Ectodermal cell (in vitro differentiated cells): ENCODE data around the gene SQSTM1.

ENCODE experiments used
- H3K27ac ChIP-seq: 2 replicates; pipeline ENCODE4 v1.7.0; 2013; ENCODE audit warnings: mild to moderate bottlenecking, low read depth, low read length; ENCODE audit not compliant: insufficient read depth, poor library complexity, severe bottlenecking
- H3K27me3 ChIP-seq: 2 replicates; pipeline ENCODE4 v1.7.0; 2013; ENCODE audit warnings: mild to moderate bottlenecking, low read length; ENCODE audit not compliant: insufficient read depth, control insufficient read depth, poor library complexity, severe bottlenecking
- H3K36me3 ChIP-seq: one replicate; pipeline ENCODE4 v1.7.0; 2013; ENCODE audit warnings: low read length; ENCODE audit not compliant: control insufficient read depth, insufficient read depth
- H3K4me1 ChIP-seq: one replicate; pipeline ENCODE4 v1.7.0; 2013; ENCODE audit warnings: low read length; ENCODE audit not compliant: control insufficient read depth, insufficient read depth
- H3K4me3 ChIP-seq: 2 replicates; pipeline ENCODE4 v1.7.0; 2013; ENCODE audit warnings: low read depth, low read length, control low read depth; ENCODE audit not compliant: insufficient read depth
- H3K9me3 ChIP-seq: 2 replicates; pipeline ENCODE4 v1.7.0; 2013; ENCODE audit warnings: mild to moderate bottlenecking, low read length, moderate library complexity; ENCODE audit not compliant: control insufficient read depth
- WGBS, 2 experiments: methylation state at CpG; one replicate each; pipeline ENCODE4 v1.1.7; 2013; ENCODE audit warnings: missing lambda C conversion rate in 2 of 2; 5-methylcytosine and 5-hydroxymethylcytosine counted together

Gene SQSTM1

GRCh38 chr5:179800071-179800695 is 20.5 kb upstream of the SQSTM1 start:
- no peak overlapping the region for H3K27ac ChIP-seq
- WGBS, 2 experiments = 94 to 95% methylated on average over 21 of the region's 21 CpGs
- no peaks in the 10 kb centered on the region for H3K9me3 ChIP-seq
- H3K36me3 ChIP-seq = peaks cover 28% of the 10 kb centered on the region
- peaks cover 21% of the 10 kb centered on the region for H3K27me3 ChIP-seq
- H3K4me1 ChIP-seq = peaks cover 34% of the 10 kb centered on the region
- no peak overlapping the region for H3K4me3 ChIP-seq

- peaks cover 33% of the 10 kb centered on the region for H3K4me1 ChIP-seq
- H3K36me3 ChIP-seq = peaks cover 28% of the 10 kb centered on the region
- no peaks in the 10 kb centered on the region for H3K9me3 ChIP-seq
- WGBS, 2 experiments = 91% methylated on average over 12 of the region's 12 CpGs
- H3K27me3 ChIP-seq = peaks cover 15% of the 10 kb centered on the region
- no peak overlapping the region for H3K27ac ChIP-seq
- no peak overlapping the region for H3K4me3 ChIP-seq
Observed at GRCh38 chr5:179800696-179801201, 20.0 kb upstream of the SQSTM1 start.

GRCh38 chr5:179801304-179802206 is 19.1 kb upstream of the SQSTM1 start:
- no peak overlapping the region for H3K27ac ChIP-seq
- no peak overlapping the region for H3K4me3 ChIP-seq
- H3K4me1 ChIP-seq = peaks cover 33% of the 10 kb centered on the region
- H3K36me3 ChIP-seq = peaks cover 28% of the 10 kb centered on the region
- H3K9me3 ChIP-seq = no peaks in the 10 kb centered on the region
- 82% methylated on average over 67 of the region's 67 CpGs for WGBS, 2 experiments
- H3K27me3 ChIP-seq = peaks cover 9% of the 10 kb centered on the region

GRCh38 chr5:179802207-179802883 is 18.4 kb upstream of the SQSTM1 start:
- H3K4me3 ChIP-seq = no peak overlapping the region
- 91 to 92% methylated on average over 19 of the region's 19 CpGs for WGBS, 2 experiments
- H3K9me3 ChIP-seq = no peaks in the 10 kb centered on the region
- H3K4me1 ChIP-seq = peaks cover 33% of the 10 kb centered on the region
- peaks cover 27% of the 10 kb centered on the region for H3K36me3 ChIP-seq
- peaks cover under 1% of the 10 kb centered on the region for H3K27me3 ChIP-seq
- H3K27ac ChIP-seq = no peak overlapping the region

GRCh38 chr5:179802950-179803562 is 17.6 kb upstream of the SQSTM1 start:
- Histone ChIP-seq H3K4me1 (peaks cover 33% of the 10 kb centered on the region), H3K9me3 (no peaks in the 10 kb centered on the region), H3K36me3 (peaks cover 20% of the 10 kb centered on the region), H3K4me3 (peak overlapping the region; percentile 0), H3K27me3 (no peaks in the 10 kb centered on the region), H3K27ac (no peak overlapping the region)
- 46 to 47% methylated on average over 11 of the region's 11 CpGs for WGBS, 2 experiments

- Histone ChIP-seq H3K36me3 (peaks cover 11% of the 10 kb centered on the region), H3K9me3 (no peaks in the 10 kb centered on the region), H3K27ac (no peak overlapping the region), H3K4me1 (peaks cover 33% of the 10 kb centered on the region), H3K27me3 (no peaks in the 10 kb centered on the region), H3K4me3 (no peak overlapping the region)
- 67 to 69% methylated on average over 18 of the region's 18 CpGs for WGBS, 2 experiments
Observed at GRCh38 chr5:179803651-179804554, 16.8 kb upstream of the SQSTM1 start.

GRCh38 chr5:179804555-179804947 is 16.2 kb upstream of the SQSTM1 start:
- WGBS, 2 experiments = 94 to 95% methylated on average over 8 of the region's 8 CpGs
- no peaks in the 10 kb centered on the region for H3K9me3 ChIP-seq
- no peak overlapping the region for H3K27ac ChIP-seq
- H3K4me3 ChIP-seq = no peak overlapping the region
- peaks cover 5% of the 10 kb centered on the region for H3K36me3 ChIP-seq
- no peaks in the 10 kb centered on the region for H3K27me3 ChIP-seq
- H3K4me1 ChIP-seq = peaks cover 33% of the 10 kb centered on the region

- H3K4me1 ChIP-seq = peaks cover 33% of the 10 kb centered on the region
- 65 to 67% methylated on average over 9 of the region's 9 CpGs for WGBS, 2 experiments
- no peaks in the 10 kb centered on the region for H3K9me3 ChIP-seq
- peak overlapping the region; percentile 72 for H3K4me3 ChIP-seq
- H3K27ac ChIP-seq = no peak overlapping the region
- peaks cover under 1% of the 10 kb centered on the region for H3K36me3 ChIP-seq
- no peaks in the 10 kb centered on the region for H3K27me3 ChIP-seq
Observed at GRCh38 chr5:179805070-179805528, 15.6 kb upstream of the SQSTM1 start.
